Measurements from ENCODE around the gene LIG3. TPM values are rescaled to one million over a fixed set of nuclear protein-coding genes. Genes with fewer than 3 reads are reported as not detected.

LIG3 gene
- 16.4 to 21.7 TPM (median 18.2 TPM) in 5 replicates for total RNA-seq (2022; extraction: Qiagen RNA extraction; ENCODE audit: low read depth)

GRCh38 chr17:34980353-34980680 lies at the start of gene LIG3:
Gene LIG3, plus strand, starts transcription at chr17:34980512. Its CDS starts 2,494 bp downstream, at chr17:34983006.

GRCh38 chr17:34961093-34961911 lies 19.0 kb upstream of the LIG3 start, which contains the start of the genes CCT6B and ZNF830:
Gene CCT6B, minus strand, starts transcription at chr17:34961460. Its CDS starts 67 bp downstream, at chr17:34961393.
Gene ZNF830, plus strand, starts transcription at chr17:34961540. Its CDS starts 27 bp downstream, at chr17:34961567.

Other genes with a start within 250 kb of the LIG3 start
- gene CCT6B, start 19.1 kb upstream of the LIG3 start, total RNA-seq (2022; extraction: Qiagen RNA extraction; ENCODE audit: low read depth): 0.37 to 2.4 TPM (median 1.8 TPM) in 5 replicates
- 13.1 to 18.7 TPM (median 14.6 TPM) in 5 replicates for gene ZNF830, start 19.0 kb upstream of the LIG3 start, total RNA-seq (2022; extraction: Qiagen RNA extraction; ENCODE audit: low read depth)
- 47.5 to 55.5 TPM (median 51.1 TPM) in 5 replicates for gene RFFL, start 83.2 kb downstream of the LIG3 start, total RNA-seq (2022; extraction: Qiagen RNA extraction; ENCODE audit: low read depth)
- gene RAD51D, start 139.3 kb downstream of the LIG3 start, total RNA-seq (2022; extraction: Qiagen RNA extraction; ENCODE audit: low read depth): 19.8 to 28.7 TPM (median 26.7 TPM) in 5 replicates
- gene FNDC8, start 141.1 kb downstream of the LIG3 start, total RNA-seq (2022; extraction: Qiagen RNA extraction; ENCODE audit: low read depth): 0.07 TPM in 1 of 5 replicates, not detected in the others
- 28.5 to 40.5 TPM (median 37.8 TPM) in 5 replicates for gene NLE1, start 161.8 kb downstream of the LIG3 start, total RNA-seq (2022; extraction: Qiagen RNA extraction; ENCODE audit: low read depth)
- gene UNC45B, start 167.3 kb downstream of the LIG3 start, total RNA-seq (2022; extraction: Qiagen RNA extraction; ENCODE audit: low read depth): not detected in 5 replicates
- gene SLC35G3, start 213.9 kb downstream of the LIG3 start, total RNA-seq (2022; extraction: Qiagen RNA extraction; ENCODE audit: low read depth): not detected in 5 replicates